Measurements from ENCODE around the gene TSHR. TPM values are rescaled to one million over a fixed set of nuclear protein-coding genes. Genes with fewer than 3 reads are reported as not detected.
A peak's percentile ranks its signal among the peaks of the same experiment; 100 is the strongest.
"Not testable (repeated sequence)": the region's sequence is repeated elsewhere in the genome, so short reads cannot be mapped to it uniquely, and the experiment has no call there.

TSHR gene
- total RNA-seq: not detected in 2 replicates

GRCh38 chr14:80955416-80955941 lies at the start of gene TSHR:
TSS of gene TSHR (plus strand) at chr14:80955621. CDS start at chr14:80955681, 60 bp downstream.
- TF ChIP-seq CTCF (IDR thresholded peaks at IDR 0.05; ENCODE audit: insufficient read depth, low read length, poor library complexity, severe bottlenecking): no peak
- Histone ChIP-seq H3K36me3 (ENCODE audit: control insufficient read depth, insufficient read depth, low read length) (no peaks in the 10 kb centered on the region), H3K4me3 (ENCODE audit: low read depth, low read length) (peak within 1 kb of the TSS; percentile 44), H3K27me3 (ENCODE audit: control insufficient read depth, insufficient read depth, low read length) (peaks cover 6% of the 10 kb centered on the region)
- no peak for DNase-seq (ENCODE audit: low read depth)

GRCh38 chr14:80906336-80906735 lies 49.1 kb upstream of the TSHR start:
- H3K27me3 ChIP-seq (ENCODE audit: control insufficient read depth, insufficient read depth, low read length): no peaks in the 10 kb centered on the region
- no peak for TF ChIP-seq CTCF (IDR thresholded peaks at IDR 0.05; ENCODE audit: insufficient read depth, low read length, poor library complexity, severe bottlenecking)
- no peak for DNase-seq (ENCODE audit: low read depth)

GRCh38 chr14:80906946-80907345 lies 48.5 kb upstream of the TSHR start:
- no peak for TF ChIP-seq CTCF (IDR thresholded peaks at IDR 0.05; ENCODE audit: insufficient read depth, low read length, poor library complexity, severe bottlenecking)
- DNase-seq (ENCODE audit: low read depth): no peak
- H3K27me3 ChIP-seq (ENCODE audit: control insufficient read depth, insufficient read depth, low read length): no peaks in the 10 kb centered on the region
- H3K4me3 ChIP-seq (ENCODE audit: low read depth, low read length): no peak overlapping the region
- no peaks in the 10 kb centered on the region for H3K36me3 ChIP-seq (ENCODE audit: control insufficient read depth, insufficient read depth, low read length)

More at GRCh38 chr14:80906336-80906735, 49.1 kb upstream of the TSHR start:
- Histone ChIP-seq H3K36me3 (ENCODE audit: control insufficient read depth, insufficient read depth, low read length) (no peaks in the 10 kb centered on the region), H3K4me3 (ENCODE audit: low read depth, low read length) (no peak overlapping the region)

- not testable (repeated sequence) for DNase-seq (ENCODE audit: low read depth); H3K4me3 ChIP-seq (ENCODE audit: low read depth, low read length)
These were observed 43.4 kb upstream of the TSHR start for GRCh38 chr14:80912013-80912412.

GRCh38 chr14:80919622-80920021 lies 35.8 kb upstream of the TSHR start:
- Histone ChIP-seq H3K4me3 (ENCODE audit: low read depth, low read length) (no peak overlapping the region), H3K27me3 (ENCODE audit: control insufficient read depth, insufficient read depth, low read length) (no peaks in the 10 kb centered on the region), H3K36me3 (ENCODE audit: control insufficient read depth, insufficient read depth, low read length) (no peaks in the 10 kb centered on the region)
- no peak for DNase-seq (ENCODE audit: low read depth)
- no peak for TF ChIP-seq CTCF (IDR thresholded peaks at IDR 0.05; ENCODE audit: insufficient read depth, low read length, poor library complexity, severe bottlenecking)

More at GRCh38 chr14:80912013-80912412, 43.4 kb upstream of the TSHR start:
- not testable (repeated sequence) for H3K36me3 ChIP-seq (ENCODE audit: control insufficient read depth, insufficient read depth, low read length); H3K27me3 ChIP-seq (ENCODE audit: control insufficient read depth, insufficient read depth, low read length)

- TF ChIP-seq CTCF (IDR thresholded peaks at IDR 0.05; ENCODE audit: insufficient read depth, low read length, poor library complexity, severe bottlenecking): no peak
- no peaks in the 10 kb centered on the region for H3K27me3 ChIP-seq (ENCODE audit: control insufficient read depth, insufficient read depth, low read length)
- H3K36me3 ChIP-seq (ENCODE audit: control insufficient read depth, insufficient read depth, low read length): no peaks in the 10 kb centered on the region
- no peak for DNase-seq (ENCODE audit: low read depth)
- no peak overlapping the region for H3K4me3 ChIP-seq (ENCODE audit: low read depth, low read length)
These were observed 32.1 kb upstream of the TSHR start for GRCh38 chr14:80923368-80923767.
